Fibroblast of skin of scalp (primary cell): ENCODE results near the gene LZTS3. TPM values are rescaled to one million over a fixed set of nuclear protein-coding genes. Genes with fewer than 3 reads are reported as not detected.
"Not testable (repeated sequence)": the region's sequence is repeated elsewhere in the genome, so short reads cannot be mapped to it uniquely, and the experiment has no call there.

Experiments used
- DNase-seq: peaks from one replicate; pipeline ENCODE4 v3.0.0-alpha.2; 2013
- polyA plus RNA-seq, 2 experiments: library from polyadenylated mRNA; unstranded; fragments of 120-200 nt; gene quantifications; one replicate each; pipeline ENCODE4 v1.2.1, GENCODE V29; 2013; ENCODE audit not compliant: insufficient read length in 2 of 2

The LZTS3 gene
- 3.9 TPM for polyA plus RNA-seq (2013, experiment 1 of 2; ENCODE audit: insufficient read length)
- 4.2 TPM for polyA plus RNA-seq (2013, experiment 2 of 2; ENCODE audit: insufficient read length)

- peak; percentile 73 for DNase-seq
Measured at GRCh38 chr20:3172933-3173609, at the start of gene LZTS3. TSS of gene LZTS3 (minus strand) at chr20:3173549. CDS start at chr20:3167163, 6,386 bp downstream.

DNA sequence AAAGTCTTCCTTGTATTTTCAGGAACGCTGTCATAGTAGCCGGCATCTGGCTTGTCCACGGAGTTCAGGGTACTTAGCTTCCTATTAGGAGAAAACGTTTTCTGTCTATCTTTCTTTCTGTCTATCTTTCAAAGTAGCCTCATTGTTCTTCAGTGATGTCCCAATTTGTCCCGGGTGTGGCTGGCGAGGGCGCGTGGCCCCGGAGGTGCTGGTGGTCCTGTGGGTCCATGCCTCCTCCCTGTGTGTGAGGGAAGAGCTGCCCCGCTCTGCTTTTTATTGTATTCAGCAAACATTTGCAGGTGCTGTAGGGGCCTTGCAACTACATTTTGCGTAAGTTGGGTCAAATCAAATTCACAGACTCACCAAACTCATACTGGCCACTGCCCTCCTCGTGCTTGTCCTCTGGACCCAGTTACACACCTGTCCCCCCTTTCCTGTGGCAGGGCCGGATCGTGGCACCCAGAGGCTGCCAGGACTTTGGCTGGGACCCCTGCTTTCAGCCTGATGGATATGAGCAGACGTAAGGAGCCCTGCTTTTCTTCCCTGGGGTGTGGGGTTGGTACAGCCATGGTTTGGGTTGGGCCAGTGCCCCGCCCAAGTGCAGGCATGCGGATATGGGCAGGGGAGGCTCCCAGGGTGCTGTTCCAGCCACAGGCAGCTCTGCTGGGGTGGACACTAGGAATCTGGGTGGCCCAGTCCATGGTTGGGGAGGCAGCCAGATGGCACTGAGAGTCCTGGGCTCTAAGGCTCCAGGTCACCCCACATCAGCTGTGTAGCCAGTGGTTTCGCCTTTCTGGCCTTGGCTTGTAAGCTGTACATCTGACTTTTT lies 48.3 kb upstream of the LZTS3 start:
- DNase-seq: no peak

- DNase-seq: peak; percentile 45
Measured at GRCh38 chr20:3218307-3218988, 45.1 kb upstream of the LZTS3 start.

DNA sequence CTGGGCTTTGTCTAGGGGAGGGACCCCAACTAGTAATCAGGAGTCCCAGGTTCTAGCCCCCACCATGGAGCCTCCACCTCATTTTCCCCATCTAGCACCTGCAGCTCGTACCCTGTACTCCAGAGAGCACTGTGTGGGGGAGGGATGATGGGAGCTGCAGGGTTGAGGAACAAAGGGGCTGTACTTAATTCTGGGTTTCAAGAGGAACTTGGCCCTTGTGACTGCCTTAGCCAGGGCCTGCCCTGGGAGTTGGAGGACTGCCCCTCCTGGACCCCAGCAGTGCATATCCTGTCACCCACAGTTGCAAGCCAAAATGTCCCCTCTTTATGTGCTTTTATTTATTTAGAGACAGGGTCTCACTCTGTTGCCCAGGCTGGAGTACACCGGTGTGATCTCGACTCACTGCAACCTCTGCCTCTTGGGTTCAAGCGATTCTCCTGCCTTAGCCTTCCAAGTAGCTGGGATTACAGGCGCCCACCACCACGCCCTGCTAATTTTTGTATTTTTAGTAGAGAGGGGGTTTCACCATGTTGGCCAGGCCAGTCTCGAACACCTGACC lies 42.1 kb upstream of the LZTS3 start:
- DNase-seq: not testable (repeated sequence)

GRCh38 chr20:3213226-3213625 lies 39.9 kb upstream of the LZTS3 start:
- DNase-seq: no peak

GRCh38 chr20:3210346-3210745 lies 37.0 kb upstream of the LZTS3 start:
- no peak for DNase-seq

GRCh38 chr20:3209946-3210317 lies 36.6 kb upstream of the LZTS3 start:
- DNase-seq: no peak

GRCh38 chr20:3209257-3209945 lies 36.1 kb upstream of the LZTS3 start, which contains the start of gene ITPA:
TSS of gene ITPA (plus strand) at chr20:3209498. CDS start at chr20:3209552, 54 bp downstream.
- peak; percentile 52 for DNase-seq

DNA sequence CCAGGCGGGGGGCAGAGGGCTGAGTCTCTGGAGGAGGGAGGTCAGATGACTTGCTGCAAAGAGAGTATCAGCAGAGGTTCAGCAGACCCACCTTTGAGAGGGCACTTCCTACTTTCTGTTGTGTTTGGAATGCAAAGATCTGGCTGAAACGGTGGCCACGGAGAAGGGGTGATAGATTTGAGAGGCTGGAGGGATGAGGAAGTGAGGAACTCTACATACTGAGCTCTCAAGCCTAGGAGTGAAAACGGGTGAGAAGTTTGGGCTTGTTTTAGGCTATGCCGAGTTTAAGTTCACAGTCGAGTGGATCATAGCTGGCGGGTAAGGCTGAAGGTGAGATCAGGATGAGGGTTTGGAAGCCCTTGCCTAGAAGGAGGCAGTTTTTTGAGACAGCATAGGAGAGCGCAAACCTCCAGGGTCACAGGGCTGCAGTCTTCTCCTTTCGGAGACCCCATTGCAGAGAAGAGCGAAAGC lies 35.5 kb upstream of the LZTS3 start:
- no peak for DNase-seq

DNA sequence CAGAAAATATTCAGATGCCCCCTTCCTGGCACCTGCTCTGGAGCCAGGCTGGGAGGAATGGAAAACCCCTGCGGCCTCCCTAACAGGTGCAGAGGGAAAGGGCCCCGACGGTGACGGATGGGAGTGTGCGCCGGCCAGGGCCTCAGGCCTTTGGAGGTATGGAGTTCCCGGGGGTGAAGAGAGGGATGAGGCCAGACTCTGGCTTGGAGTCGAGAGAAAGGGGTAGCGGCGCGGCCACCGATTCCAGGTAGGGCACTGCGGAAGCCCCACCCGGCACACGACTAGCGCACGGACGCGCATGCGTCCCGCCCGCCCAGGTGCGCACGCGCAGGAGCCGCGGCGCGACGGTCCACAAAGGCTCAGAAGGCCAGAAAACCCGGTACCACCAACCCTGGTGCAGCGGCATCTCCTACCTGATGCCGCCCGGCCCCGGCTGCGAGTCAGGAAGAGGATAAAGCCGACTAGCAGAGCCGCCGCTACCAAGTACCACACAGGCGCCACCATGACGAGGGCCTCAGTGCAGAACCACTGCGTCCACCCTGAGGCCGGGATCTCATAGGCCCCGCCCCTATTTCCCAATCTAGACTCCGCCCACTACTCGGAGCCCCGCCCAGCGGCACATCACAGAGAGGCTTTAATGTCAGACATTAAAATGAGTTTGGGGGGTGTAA lies 30.9 kb upstream of the LZTS3 start, which contains the start of gene DDRGK1:
Gene DDRGK1, minus strand, starts transcription at position 559 of the 671 bp plus-strand sequence. Its CDS starts 55 bp downstream, at position 504.
- DNase-seq: peak; percentile 82

- DNase-seq: no peak
Measured at GRCh38 chr20:3203315-3204123, 30.2 kb upstream of the LZTS3 start.

GRCh38 chr20:3202965-3203314 lies 29.6 kb upstream of the LZTS3 start:
- DNase-seq: no peak

DNA sequence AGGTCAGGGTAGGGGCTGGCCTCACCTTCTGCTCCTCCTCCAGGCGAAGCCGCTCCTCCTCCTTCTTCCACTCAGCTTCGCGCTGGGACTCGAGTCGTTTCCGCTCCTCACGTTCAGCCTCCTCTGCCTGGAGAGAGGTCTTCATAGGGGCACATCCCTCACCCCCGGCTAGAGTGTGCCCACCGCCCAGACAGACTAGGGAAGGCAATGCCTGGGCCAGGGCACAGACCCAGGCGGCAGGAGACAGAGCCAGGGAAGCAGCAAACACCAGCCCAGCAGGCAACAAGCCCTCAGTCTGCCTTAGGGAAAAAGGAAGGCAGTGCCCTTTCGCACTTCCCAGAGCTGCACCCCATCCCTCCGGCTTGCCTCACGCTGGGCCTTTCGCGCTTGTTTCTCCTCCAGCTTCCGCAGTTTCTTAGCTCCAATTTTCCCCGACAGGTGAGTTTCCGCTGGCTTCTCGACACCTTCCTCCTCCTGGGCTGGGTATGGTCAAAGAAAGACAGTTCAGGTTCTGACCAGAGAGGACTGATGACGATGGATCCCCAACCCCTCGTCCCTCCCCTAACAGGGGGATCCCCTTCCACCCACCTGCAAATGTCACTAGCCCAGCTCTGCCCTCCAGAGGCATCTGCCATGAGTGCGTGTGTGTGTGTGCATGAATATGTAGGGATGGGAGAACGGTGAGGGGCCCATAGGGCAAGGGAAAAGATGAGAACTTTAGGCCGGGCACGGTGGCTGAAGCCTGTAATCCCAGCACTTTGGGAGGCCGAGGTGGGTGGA lies 26.8 kb upstream of the LZTS3 start:
- no peak for DNase-seq

DNA sequence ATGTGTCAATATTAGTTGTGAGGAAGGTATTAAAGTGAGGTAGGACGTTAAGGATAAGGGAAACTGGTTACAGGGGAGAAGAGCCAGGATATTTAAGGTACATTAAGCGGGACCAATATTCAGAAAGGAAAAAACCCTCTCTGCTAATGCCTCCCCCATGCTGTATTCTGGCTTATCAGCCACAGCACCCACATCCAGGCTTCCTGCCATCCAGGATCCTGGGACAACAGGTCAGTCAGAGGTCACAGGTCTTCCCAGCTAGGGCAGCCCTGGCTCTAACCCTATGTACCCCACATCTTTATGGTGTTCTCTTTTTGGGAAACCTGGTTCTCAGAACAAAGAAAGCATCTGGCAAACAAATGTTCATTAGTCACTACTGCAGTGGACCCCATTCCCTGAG lies 25.9 kb upstream of the LZTS3 start:
- DNase-seq: no peak

- no peak for DNase-seq
Measured at GRCh38 chr20:3195590-3196237, 22.4 kb upstream of the LZTS3 start.

- no peak for DNase-seq
Measured at GRCh38 chr20:3194617-3195280, 21.4 kb upstream of the LZTS3 start.

GRCh38 chr20:3193806-3194616 lies 20.7 kb upstream of the LZTS3 start:
- no peak for DNase-seq
